GM21526 (cell line): ENCODE measurements around the gene ZNF74.
"Not testable (repeated sequence)": the region's sequence is repeated elsewhere in the genome, so short reads cannot be mapped to it uniquely, and the experiment has no call there.

ENCODE experiments used
- ATAC-seq: cut with Tn5 transposase; IDR thresholded peaks from one replicate; pipeline ENCODE4 v1.9.1; 2021; ENCODE audit warnings: moderate library complexity; ENCODE audit not compliant: unreplicated experiment, low FRiP score

The ZNF74 gene

DNA sequence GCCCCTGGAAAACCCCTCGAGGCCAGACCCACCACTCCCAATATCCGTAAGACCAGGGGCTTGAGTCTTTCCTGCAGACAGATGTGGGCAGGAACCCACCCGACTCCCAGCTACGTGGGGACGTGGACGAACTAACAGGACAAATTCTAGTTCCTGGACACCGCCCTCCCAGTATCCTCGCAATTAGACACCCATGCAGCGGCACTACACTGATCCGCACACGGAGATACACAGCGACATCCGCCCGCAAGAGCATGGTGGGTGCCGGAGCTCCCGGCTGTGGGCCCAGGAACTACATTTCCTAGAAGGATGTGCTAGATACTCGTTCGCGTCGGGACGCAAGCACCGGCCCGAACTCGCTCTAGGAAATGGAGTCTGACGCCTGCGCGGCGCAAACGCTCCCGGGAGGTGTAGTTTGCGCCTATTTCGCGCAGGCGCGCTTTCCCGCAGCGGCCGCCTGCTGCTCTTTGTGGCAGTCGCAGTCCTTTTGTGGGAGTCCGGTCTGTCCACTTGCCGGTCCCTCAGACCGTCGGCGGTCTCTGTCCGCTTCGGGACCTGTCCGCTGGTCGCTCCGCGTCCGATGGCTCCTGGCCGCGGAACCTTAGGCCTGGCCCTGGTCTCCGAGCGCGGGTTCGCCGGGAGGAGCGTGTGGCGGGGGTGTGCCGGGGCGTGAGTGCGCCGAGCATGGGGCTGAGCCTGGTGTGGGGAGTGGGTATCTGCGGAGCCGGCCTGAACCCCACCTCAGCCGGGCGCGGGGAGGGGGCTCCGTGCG is at the start of gene ZNF74:
Gene ZNF74 (plus strand): TSS at position 447 of the 772 bp plus-strand sequence. CDS start 478 bp downstream, outside the sequence.
- peak; percentile 67 for ATAC-seq

DNA sequence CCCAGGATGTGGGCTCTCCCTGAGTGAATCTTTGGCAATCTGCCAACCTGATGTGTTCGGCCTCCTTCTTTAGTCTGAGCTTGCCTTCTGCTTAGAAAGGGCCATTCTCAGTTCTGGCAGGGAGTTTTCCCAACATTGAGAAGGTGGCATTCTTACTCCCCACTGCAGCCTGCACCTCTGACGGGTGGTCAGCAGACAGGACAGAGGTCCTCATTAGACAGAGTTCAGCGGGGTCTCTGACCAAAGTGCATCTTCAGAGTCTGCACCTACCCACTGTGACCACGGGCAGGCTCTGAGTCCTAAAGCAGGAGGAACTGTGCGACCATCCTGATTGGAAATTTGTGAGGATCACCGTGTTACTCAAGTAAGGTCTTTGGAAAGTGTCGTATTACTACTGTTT is 47.4 kb upstream of the ZNF74 start:
- ATAC-seq, result not testable (repeated sequence)

DNA sequence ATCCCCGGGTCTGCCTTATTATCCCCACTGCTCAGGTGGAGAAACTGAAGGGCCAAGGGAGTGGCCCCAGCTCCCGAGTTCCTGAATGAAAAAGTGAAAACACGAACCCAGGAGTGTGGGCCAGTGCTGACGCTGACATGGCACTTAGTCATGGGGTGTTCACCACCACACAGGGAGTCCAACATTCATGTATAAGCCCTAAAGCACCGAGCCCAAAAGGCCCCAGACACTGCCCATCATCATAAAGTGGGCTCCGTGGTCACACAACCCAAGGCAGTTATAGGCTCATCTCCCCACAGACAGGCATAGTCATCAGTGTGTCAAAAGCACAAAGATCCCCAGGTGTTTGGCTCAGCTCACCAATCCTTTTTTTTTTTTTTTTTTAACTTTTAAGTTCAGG is 41.4 kb upstream of the ZNF74 start:
- not testable (repeated sequence) for ATAC-seq

DNA sequence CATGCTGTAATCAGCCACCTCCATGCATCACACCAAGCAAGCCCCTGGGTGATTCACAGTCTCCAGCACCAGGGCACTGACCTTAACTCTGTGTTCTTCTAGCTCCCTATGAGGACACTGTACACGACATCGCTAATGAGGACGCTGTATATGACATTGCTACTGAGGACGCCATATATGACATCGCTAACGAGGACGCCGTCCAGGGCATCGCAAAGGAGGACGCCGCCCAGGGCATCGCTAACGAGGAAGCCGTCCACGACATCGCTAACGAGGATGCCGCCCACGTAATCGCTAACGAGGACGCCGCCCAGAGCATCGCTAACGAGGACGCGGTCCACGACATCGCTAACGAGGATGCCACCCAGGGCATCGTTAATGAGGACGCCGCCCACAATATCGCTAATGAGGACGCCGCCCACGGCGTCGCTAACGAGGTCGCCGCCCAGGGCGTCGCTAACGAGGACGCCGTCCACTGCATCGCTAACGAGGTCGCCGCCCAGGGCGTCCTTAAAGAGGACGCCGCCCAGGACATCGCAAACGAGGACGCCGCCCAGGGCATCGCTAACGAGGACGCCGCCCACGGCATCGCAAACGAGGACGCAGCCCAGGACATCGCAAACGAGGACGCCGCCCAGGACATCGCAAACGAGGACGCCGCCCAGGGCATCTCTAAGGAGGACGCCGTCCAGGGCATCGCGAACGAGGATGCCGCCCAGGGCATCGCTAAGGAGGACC is 39.5 kb upstream of the ZNF74 start:
- no peak for ATAC-seq

DNA sequence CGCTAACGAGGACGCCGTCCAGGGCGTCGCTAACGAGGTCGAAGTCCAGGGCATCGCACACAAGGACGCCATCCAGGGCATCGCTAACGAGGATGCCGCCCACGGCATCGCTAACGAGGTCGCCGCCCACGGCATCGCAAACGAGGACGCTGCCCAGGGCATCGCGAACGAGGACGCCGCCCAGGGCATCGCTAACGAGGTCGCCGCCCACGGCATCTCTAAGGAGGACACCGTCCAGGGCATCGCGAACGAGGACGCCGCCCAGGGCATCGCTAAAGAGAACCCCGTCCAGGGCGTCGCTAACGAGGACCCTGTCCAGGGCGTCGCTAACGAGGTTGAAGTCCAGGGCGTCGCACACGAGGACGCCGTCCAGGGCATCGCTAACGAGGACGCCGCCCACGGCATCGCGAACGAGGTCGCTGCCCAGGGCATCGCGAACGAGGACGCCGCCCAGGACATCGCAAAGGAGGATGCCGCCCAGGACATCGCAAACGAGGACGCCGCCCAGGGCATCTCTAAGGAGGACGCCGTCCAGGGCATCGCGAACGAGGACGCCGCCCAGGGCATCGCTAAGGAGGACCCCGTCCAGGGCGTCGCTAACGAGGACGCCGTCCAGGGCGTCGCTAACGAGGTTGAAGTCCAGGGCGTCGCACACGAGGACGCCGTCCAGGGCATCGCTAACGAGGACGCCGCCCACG is 37.9 kb upstream of the ZNF74 start:
- ATAC-seq, result not testable (repeated sequence)

DNA sequence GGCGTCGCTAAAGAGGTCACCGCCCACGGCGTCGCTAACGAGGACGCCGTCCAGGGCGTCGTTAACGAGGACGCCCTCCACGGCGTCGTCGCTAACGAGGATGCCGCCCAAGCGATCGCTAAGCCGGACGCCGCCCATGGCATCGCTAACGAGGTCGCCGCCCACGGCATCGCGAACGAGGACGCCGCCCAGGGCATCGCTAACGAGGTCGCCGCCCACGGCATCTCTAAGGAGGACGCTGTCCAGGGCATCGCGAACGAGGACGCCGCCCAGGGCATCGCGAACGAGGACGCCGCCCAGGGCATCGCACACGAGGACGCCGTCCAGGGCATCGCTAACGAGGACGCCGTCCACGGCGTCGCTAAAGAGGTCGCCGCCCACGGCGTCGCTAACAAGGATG is 37.0 kb upstream of the ZNF74 start:
- ATAC-seq, result not testable (repeated sequence)

DNA sequence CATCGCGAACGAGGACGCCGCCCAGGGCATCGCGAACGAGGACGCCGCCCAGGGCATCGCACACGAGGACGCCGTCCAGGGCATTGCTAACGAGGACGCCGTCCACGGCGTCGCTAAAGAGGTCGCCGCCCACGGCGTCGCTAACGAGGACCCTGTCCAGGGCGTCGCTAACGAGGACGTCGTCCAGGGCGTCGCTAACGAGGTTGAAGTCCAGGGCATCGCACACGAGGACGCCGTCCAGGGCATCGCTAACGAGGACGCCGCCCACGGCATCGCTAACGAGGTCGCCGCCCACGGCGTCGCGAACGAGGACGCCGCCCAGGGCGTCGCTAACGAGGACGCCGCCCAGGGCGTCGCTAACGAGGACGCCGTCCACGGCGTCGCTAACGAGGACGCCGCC is 36.0 kb upstream of the ZNF74 start:
- not testable (repeated sequence) for ATAC-seq

DNA sequence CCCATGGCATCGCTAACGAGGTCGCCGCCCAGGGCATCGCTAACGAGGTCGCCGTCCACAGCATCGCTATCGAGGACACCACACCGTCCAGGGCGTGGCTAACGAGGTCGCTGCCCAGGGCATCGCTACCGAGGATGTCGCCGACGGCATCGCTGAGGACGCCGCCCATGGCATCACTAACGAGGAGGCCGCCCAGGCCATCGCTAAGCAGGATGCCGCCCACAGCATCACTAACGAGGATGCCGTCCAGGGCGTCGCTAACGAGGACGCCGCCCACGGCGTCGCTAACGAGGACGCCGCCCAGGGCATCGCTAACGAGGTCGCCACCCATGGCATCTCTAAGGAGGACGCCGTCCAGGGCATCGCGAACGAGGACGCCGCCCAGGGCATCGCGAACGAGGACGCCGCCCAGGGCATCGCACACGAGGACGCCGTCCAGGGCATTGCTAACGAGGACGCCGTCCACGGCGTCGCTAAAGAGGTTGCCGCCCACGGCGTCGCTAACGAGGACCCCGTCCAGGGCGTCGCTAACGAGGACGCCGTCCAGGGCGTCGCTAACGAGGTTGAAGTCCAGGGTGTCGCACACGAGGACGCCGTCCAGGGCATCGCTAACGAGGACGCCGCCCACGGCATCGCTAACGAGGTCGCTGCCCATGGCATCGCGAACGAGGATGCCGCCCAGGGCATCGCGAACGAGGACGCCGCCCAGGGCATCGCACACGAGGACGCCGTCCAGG is 35.3 kb upstream of the ZNF74 start:
- ATAC-seq, result not testable (repeated sequence)

DNA sequence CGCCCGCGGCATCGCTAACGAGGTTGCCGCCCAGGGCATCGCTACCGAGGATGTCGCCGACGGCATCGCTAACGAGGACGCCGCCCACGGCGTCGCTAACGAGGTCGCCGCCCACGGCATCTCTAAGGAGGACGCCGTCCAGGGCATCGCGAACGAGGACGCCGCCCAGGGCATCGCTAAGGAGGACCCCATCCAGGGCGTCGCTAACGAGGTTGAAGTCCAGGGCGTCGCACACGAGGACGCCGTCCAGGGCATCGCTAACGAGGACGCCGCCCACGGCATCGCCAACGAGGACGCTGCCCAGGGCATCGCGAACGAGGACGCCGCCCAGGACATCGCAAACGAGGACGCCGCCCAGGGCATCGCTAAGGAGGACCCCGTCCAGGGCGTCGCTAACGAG is 33.7 kb upstream of the ZNF74 start:
- not testable (repeated sequence) for ATAC-seq

DNA sequence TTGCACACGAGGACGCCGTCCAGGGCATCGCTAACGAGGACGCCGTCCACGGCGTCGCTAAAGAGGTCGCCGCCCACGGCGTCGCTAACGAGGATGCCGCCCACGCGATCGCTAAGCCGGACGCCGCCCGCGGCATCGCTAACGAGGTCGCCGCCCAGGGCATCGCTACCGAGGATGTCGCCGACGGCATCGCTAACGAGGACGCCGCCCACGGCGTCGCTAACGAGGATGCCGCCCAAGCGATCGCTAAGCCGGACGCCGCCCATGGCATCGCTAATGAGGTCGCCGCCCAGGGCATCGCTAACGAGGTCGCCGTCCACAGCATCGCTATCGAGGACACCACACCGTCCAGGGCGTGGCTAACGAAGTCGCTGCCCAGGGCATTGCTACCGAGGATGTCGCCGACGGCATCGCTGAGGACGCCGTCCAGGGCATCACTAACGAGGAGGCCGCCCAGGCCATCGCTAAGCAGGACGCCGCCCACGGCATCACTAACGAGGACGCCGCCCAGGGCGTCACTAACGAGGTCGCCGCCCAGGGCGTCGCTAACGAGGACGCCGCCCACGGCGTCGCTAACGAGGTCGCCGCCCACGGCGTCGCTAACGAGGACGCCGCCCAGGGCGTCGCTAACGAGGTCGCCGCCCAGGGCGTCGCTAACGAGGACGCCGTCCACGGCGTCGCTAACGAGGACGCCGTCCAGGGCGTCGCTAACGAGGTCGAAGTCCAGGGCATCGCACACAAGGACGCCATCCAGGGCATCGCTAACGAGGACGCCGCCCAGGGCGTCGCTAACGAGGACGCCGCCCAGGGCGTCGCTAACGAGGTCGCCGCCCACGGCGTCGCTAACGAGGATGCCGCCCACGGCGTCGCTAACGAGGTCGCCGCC is 32.8 kb upstream of the ZNF74 start:
- ATAC-seq, result not testable (repeated sequence)

DNA sequence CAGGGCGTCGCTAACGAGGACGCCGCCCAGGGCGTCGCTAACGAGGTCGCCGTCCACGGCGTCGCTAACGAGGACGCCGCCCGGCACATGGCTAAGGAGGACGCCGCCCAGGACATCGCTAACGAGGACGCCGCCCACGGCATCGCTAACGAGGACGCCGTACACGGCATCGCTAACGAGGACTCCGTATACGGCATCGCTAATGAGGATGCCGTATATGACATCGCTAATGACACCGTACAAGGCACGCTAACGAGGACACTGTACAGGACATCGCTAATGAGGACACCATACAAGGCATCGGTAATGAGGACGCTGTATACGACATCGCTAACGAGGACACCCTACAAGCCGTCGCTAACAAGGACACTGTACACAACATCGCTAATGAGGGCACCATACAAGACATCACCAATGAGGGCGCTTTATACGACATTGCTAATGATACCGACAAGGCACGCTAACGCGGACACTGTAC is 32.2 kb upstream of the ZNF74 start:
- not testable (repeated sequence) for ATAC-seq

DNA sequence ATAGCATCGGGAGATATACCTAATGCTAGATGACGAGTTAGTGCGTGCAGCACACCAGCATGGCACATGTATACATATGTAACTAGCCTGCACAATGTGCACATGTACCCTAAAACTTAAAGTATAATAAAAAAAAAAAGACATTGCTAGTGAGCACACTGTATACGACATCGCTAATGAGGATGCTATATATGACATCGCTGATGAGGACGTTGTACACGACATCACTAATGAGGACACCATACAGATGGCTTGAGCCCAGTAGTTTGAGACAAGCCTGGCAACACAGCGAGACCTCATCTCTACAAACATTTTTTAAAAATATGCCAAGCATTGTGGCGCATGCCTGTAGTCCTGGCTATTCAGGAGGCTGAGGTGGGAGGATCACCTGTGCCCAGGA is 31.5 kb upstream of the ZNF74 start:
- not testable (repeated sequence) for ATAC-seq

DNA sequence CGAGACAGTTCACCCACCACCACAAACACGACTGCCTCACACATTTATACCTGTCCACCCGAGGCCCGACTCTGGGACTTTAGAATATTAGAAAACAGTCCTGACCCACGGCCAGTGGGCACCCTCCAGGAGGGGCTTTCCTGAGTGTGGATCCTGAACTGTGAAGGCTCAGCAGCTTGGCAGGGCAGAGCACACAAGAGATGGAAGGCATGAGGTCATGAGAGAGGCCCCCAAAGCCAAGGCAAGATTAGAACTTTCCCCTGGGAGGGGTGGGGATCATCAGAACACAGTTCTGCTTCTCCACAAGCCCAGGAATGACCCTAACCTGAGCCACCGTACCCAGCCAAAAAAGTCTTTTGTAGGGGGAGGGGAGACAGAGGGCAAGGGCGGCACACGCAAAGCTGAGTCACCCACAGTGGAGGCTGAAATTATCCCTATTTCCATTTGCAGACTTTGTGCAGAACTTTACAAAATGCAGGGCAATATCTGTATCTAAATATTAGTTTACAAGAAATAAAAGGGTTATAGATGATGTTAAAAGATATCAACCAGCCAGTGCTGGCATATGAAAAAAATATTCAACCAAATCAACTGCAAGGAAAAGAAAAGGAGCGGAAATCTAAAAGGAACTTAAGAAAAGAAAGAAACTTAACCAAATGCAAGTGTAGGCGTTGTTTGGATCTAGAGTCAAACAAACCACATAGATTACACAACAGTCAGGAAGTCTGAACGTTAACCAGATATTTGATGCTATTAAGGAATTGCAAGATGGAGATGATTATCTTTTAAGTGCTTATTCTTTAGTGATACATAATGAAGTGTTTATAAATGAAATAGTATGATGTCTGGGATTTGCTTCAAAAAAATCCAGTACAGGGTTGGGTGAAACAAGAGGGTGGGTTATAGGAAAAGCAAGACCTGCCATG is 29.4 kb upstream of the ZNF74 start:
- not testable (repeated sequence) for ATAC-seq

DNA sequence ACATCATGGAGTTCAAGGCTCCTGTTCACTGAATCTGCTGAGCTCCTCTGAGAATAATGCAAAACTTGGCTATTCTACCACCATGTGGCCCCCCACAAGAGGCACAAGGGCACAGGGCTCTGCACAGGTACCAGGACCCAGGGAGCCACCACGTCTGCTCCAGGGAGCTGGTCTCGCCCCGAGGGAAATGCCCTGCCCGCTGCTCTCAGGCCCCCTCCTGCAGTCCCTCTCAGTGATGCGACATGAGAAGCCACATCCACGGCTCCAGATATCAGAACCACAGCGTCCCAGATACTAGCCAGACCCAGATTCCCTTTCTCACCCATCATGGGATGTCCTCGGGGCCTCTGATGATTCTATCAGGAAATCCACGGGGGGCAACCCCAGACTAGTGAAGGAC is 27.1 kb upstream of the ZNF74 start:
- ATAC-seq, result not testable (repeated sequence)

DNA sequence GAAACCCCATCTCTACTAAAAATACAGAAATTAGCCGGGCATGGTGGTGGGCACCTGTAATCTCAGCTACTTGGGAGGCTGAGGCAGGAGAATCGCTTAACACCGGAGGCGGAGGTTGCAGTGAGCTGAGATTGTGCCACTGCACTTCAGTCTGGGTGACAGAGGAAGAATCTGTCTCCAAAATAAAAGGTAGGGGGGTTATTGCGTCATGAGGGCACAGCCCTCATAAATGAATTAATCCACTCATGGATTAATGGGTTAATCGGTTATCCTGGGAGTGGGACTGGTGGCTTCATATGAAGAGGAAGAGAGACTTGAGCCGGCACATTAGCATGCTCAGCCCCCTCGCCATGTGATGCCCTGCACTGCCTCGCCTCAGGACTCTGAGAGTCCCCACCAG is 25.1 kb upstream of the ZNF74 start:
- ATAC-seq, result not testable (repeated sequence)

DNA sequence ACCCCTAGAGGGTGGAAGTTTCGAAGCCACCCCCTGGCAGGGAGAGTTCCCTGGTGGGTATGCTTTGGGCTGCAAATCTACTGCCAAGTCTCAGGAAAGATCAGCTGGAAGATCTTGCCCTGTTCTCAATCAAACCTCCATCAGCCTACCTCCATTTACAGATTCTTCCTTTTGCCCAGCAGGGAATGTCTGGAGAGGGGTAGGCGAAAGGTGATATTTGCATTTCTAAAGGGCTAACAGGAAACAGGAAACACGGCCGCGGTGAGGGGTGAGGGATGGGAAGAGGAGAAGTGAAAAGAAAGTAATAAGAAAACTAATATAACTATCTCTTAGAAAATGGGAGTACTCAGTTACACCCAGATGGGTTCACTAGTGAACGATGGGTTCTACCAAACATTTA is 22.3 kb upstream of the ZNF74 start:
- not testable (repeated sequence) for ATAC-seq

DNA sequence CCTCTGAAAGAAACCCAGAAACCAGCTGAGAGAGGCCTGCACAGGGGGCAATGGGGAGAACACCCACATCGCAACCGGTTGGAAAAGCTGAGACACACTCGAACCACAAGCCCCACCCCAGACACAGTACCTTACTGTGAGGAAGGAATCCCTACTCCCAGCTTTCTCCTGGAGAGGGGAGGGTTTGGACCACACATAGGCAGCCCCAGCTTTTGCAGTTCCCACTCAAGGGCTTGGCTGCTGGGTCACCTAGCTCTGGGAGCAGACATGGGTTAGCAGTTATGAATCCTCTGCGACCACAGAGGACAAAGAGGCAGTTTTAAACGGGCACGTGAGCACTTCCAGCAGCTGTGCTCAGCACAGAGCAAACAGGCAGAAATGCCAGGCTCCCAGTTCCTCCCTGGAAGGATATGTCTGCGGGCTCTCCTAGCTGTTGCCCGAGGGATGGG is 21.5 kb upstream of the ZNF74 start:
- not testable (repeated sequence) for ATAC-seq

DNA sequence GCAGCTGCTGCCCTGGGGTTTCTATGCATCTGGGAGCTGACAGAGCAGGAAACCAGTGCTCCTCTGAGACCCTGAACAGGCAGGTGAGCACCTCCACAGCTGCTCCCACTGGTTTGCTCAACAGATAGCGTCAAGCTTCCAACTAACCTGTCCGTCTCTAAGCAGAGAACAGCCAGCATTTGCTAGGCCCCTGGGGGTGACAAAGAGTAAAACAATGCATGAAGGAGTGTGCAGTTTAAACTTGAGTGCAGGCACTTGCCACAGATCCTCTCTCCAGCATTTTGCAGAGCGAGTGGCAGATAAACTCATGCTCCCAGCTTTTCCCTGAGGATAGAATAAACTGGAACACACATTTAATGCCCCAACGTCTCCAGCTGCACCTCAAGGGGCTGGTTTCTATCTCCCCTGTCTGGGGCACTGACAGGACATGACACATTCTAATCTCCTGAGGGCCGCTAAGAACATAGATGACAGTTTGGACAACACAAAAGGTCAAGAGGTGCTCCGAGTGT is 20.7 kb upstream of the ZNF74 start:
- not testable (repeated sequence) for ATAC-seq
